ENCODE data around the gene ALPK3. TPM values are rescaled to one million over a fixed set of nuclear protein-coding genes. Genes with fewer than 3 reads are reported as not detected.
"Not testable (repeated sequence)": the region's sequence is repeated elsewhere in the genome, so short reads cannot be mapped to it uniquely, and the experiment has no call there.

Gene ALPK3
- polyA plus RNA-seq, 3 donors, result 14.8 to 27.2 (median 23.8) TPM

DNA sequence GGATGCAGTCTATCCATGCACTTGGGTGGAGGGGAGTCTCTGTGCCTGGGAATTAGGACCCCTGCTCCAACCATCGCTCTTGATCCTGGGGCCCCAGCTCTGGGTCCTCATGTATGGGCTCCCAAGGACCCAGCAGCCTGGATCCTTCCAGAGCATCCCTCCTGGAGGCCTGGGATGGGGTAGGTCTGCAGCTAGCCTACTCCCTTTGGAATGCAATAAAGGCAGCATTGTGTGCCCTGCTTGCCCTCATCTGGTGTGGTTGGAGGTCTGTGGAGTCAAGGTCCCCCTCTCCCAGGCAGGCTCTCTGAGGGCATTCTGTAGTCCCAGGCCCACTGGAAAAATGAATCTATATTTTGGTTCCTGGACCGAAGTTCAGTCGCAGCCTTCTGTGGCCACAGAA lies 52.4 kb downstream of the ALPK3 start:
- DNase-seq, result no peak

DNA sequence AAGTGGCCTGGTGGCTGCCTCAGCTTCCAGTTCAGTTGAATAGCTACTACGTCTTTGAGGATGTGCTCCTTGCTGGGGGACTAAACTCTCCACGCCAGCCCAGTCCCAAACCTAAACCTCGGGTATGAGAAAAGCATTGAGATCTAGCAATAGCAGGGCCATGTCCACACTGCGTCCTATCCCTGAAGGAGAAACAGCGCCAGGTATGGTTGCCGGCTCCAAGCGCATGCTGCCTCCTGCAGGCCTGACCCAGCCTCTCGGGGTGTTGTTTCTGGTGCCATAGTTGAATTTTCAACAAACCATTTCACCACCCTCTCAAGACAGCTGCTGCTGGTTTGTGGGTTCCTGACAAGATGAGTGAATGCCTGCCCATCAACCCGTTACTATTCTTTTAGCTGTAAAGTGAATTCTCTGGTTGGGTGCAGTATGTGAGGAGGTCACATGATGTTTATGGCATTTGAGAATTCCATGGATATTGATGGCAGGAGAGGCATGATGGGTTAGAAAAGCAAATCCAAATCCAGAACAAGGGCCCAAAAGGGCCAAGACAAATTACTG lies 54.4 kb downstream of the ALPK3 start:
- DNase-seq, result no peak

DNA sequence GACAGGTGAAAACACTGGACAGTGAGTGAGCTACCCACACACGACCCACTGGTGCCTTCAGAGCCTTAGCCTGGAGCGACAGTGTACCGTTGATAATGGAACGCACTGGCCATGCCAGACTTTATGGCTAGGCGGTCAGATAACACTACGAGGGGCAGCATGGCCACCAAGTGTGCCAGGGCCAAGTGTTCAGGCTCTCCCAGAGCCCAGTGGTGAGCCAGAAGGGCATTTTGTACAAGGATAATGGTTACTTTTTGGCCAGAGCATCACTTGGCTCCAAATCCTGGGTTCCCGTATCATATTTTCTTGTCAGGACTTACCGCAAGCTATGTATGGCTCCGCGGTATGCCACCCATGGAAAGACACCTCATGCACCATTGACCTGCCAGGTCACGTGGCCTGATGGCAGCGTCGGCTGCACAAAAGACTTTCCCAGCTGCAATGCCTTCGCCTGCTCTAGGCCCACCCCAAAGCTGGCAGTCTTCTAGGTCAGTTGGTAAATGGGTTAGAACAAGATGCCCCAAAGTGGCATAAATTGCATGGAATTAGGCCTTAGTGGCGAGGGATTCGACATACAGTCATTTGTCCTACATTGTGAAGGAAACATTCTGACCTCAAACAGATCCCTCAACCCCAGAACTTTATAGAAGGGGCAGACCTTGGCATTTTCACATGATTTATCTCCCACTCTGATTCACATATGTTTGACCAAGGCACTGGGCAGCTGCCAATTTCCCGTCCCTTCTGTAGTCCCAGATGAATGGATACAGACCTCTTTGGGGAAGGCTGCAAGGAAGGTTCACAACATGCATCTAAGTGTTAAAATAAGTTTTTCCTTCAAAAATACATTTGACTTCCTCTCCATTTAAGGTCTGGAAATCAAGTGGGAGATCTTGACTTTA lies 55.1 kb downstream of the ALPK3 start:
- no peak for DNase-seq

DNA sequence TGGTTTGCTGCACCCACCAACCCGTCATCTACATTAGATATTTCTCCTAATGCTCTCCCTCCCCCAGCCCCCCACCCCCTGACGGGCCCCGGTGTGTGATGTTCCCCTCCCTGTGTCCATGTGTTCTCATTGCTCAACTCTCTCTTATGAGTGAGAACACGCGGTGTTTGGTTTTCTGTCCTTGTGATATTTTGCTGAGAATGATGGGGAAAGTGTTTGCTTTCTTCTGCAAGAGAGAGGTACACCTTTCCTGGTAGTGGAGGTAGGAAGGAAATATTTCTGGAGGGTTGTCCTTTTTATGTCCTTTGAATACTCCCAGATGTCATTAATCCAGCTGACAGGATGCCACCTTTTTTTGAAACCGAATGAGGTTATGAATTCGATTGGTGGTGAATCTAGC lies 56.8 kb downstream of the ALPK3 start:
- no peak for DNase-seq

DNA sequence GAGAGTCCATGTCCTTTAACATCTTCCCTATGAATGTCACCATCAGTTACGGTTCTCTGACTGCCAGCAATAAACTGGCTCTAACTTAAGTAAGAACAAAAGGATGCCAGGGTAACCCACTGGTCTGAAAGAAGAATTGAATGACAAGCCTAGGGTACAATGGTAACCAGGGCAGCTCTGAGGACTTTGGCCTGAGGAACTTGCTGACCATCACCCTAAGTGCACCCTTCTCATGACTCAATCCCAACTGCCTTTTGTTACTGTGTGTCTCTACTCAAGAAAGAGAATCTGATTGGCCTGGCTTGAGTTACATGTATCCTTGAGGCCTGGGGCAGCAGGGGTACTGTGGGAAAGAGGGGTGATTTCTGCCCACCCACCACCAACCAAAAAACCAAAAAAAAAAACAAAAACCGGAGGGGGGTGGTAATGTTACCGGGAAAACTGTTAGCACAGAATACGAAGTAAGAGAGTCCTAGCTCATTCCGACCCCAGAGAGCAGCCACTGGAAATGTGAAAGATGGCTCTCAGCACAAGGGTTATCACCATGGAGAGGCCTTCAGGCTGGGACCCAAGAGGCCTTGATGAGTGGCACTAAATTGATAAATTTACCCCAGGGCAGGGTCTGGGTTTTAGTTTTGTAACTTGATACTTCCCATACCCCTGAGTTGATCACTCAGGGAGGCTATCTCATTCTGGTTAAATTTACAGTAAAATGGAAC lies 58.0 kb downstream of the ALPK3 start:
- no peak for DNase-seq

DNA sequence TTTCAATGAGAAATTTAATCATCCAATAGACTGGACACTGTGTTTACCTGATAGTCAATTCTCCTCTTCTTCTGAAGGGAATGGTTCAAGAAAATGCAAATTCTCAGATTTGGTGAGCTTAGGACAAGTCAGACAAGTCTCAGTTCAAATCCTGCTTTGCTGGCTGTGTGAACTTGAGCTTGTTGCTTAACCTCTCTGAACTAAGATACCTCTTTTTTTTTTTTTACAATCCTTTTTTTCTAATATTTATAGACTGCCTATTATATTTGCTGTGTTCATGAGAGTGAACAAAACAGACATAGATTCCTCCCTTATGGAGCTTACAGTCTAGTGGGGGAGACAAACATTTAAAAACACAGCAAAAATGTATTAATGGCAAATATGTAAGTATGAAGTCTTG lies 59.1 kb downstream of the ALPK3 start:
- DNase-seq, result no peak

DNA sequence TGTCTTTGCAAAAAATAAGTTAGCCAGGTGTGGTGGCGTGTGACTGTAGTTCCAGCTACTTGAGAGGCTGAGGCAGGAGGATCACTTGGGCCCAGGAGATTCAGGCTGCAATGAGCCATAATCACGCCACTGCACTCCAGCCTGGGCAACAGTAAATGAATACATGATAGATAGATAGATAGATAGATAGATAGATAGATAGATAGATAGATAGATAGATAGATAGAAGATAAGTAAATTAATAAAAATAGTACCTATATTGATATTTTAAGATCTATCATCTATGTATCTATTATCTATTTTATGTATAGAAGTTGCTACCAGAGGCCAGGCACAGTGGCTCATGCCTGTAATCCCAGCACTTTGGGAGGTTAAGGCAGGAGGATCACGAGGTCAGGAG lies 60.5 kb downstream of the ALPK3 start:
- DNase-seq, result not testable (repeated sequence)

DNA sequence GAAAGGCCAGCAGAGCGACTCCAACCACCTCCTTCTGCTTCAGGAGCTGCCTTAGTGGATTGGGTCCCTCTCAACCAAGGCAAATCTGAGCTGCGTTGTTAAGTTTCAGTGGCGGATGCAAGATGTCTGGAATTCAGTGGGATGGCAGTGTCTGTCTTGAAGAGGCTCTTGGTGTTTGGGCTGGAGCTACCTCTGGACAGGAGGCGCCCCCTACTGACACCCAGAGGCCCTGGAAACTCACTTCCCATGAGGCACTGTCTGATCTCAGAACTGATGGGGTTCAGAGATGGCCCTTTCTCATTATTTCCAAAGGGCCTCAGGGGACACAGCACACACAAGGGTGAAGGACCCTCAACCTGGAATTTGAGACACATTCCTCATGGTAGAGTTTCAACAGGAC lies 61.3 kb downstream of the ALPK3 start:
- DNase-seq, result peak; percentile 35

DNA sequence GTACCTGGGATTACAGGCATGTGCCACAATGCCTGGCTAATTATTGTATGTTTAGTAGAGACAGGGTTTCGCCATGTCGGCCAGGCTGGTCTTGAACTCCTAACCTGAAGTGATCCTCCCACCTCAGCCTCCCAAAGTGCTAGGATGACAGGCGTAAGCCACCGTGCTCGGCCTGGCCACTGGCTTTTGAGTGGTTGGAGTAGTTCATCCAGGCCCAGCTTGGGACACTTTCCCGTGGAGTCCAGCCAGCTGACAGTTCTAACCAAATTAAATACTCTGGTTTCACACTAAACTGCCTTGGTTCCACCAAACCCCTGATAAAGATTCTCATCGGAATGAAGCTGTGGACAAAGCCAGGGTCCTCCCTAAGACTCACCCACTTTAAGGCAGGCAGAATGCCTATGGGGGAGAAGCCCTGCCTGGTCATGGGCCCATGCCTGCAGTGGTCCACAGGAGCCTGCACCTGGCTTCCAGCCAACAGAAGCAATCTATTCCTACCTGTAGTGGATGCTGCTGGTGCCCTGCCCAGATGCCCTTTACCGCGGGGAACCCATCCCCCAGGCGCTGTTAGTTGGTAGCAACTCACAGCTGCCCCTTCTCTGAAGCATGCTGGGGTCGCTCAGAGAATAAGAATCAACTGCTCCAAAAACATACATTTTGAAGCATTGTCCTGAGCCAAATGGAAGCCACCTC lies 62.1 kb downstream of the ALPK3 start:
- no peak for DNase-seq

DNA sequence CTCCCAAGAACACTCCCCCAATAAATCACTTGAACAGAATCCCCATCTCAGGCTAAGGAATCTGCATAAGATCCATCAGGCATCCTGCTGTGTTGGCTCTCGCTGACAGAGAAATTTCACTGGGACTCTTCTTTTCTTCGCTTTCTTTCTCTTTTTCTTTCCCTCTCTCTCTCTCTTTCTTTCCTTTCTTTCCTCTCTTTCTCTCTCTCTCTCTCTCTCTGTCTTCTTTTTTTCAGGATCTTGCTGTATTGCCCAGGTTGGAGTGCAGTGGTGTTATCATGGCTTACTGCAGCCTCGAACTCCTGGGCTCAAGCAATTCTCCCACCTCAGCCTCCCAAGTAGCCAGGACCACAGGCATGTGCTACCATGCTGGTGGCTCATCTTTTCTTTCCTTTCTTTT lies 62.9 kb downstream of the ALPK3 start:
- DNase-seq, result no peak

DNA sequence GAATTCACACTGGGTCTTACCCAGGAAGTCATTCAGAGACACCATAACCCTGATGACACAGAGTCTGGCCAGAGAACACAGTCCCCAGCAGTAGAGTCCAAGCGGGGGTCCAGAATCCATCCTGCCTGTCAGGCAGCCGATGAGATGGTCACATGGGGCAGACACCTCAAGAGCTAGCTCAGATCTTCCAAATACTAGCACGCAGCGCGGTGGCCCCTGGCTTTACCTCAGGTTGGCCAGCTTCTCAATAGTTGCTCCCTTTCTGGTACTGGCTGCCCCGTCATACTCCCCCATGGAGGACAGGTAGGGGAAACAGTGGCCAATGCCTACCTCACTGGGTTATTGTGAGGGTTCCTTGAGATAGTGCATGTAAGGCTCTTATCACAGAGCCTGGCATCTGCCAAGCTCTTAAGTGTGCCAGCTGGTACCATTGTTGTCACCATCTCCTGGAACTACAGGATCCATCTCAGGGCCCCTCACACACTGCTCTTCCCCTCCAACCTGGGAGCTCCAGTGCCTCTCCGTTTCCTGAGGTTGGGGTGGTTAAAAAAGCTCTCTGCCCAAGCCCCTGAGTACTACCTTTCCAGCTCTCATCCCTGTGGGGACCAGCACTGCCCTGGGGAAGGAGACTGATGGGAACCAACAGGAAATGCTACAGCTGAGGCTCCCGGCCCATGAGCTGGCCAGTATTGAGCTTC lies 63.8 kb downstream of the ALPK3 start:
- no peak for DNase-seq

DNA sequence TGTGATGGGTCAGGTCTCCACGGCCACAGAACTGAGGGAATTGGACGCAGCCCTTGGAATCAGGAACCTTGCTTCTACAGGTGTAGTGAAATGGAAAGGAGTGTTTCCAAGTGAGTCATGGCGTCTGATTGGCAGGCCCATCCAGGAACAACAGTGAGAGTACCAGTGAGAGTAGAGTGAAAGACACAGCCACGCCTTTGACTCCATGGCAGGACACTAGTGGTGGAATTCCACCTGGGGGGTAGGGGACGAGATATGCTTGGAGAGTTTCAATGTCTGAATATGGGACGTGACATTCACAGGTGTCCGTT lies 64.3 kb downstream of the ALPK3 start:
- no peak for DNase-seq

DNA sequence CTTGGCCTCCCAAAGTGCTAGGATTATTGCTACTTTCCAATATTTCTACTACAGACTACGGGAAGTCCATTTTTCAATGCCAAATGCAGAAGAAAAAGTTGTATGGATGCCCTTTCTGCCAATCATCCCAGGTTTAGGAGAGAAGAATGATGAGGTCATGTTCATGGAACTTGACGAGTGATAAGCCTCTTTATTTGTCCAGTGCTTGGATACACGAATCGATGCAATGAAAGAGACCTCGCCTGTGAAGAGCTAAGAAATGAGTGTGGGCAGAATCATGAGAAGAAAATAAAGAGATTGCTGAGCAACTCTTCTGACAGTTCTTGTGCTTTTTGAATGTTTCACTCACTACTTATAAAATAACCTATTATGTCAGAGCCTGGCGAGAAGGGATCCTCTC lies 66.3 kb downstream of the ALPK3 start:
- no peak for DNase-seq

DNA sequence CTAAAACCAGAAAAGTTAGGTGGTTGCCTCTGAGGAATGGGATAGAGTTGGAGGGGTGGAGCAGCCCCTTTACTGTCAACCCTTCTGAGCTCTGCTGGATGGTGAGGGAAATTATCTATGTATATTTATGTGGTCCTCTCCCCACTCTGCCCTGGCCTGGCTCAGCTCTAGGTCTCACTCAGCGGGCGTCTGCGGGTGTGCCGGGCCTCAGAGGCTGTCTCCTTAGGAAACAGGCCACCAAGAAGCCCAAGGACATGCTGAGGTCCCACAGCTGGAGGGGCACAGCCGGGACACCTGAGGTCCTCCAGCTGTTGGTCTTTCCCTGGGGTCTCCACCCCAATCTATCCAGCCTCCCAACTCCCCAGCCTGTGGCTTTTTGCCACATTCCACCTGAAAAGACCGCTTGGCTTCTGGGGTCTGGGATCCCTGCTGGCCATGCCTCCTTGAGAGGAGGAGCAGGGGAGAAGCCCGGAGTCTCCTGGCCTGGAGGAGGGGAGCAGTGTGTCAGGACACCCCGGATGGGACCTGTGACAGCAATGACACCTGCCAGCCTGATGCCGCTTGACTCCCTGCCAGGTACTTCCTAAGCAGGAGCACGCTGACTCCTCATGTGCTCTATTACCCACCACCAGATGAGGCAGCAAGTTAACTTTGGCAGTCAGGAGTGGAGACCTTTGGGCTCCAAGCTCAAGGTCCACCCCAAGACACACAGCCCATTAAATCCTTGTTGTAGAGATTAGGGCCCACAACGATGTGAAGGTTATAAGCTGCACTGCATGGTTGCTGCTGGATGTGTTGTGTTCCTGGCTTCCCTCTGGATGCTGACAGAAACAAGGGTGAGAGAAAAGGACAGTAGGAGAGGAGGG lies 67.0 kb downstream of the ALPK3 start, which contains the start of gene SLC28A1:
Gene SLC28A1 (plus strand): TSS at position 747 of the 866 bp plus-strand sequence. CDS start 3,099 bp downstream, outside the sequence.
- no peak for DNase-seq

DNA sequence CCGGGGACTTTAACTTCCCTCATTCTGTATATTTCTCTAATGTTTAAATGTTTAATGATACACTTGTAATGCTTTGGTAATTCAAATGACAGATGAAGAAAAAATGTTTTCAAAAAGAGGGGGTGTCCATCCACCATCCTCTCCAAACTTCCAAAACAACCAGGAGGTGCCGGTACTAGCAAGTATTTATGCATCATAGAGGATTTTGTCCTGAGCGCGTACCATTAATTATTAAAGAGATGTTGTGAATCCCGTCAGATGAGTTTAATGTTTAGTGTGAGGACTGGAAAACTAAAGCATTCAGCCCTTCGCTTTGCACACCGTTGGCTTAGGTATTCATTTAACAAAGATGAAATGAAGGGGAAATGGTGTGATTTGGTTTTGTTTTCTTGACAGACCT lies 68.6 kb downstream of the ALPK3 start:
- no peak for DNase-seq

DNA sequence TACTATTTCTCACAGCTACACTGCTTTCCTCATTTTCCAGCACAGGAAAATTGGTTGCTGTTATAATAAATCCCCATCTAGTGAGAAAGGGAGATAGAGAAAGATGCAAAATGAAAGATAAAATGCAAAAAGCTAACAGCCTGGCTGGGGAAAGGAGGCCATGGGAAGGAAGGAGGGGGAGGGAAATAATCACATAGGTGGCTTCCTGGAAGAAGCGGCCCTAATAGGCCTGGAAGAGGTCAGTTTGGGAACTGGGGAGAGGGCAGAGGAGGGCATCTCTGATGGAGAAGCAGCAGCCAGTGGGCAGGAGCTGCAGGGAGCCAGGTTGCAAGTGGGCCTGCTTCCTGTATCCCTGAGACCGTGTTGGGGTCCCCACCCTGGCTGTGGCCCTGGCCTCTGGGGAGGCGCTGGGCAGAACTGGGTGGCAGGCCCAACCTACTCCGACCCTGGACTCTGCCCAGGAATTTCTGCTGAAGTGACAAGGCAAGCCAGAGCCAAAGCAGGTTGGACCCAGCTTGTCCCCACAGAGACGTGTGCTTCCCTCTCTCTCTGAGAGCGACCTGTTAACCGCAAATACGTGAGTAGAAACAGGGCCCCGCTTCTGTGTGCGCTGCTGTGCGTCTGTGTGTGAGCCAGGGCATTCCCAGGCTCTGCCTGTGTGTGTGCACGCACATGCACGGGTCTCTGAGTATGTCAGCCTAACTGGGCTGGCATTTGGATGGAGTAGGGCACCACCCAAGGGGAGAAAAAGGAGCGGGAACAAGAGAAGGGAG lies 69.2 kb downstream of the ALPK3 start:
- DNase-seq, result no peak

DNA sequence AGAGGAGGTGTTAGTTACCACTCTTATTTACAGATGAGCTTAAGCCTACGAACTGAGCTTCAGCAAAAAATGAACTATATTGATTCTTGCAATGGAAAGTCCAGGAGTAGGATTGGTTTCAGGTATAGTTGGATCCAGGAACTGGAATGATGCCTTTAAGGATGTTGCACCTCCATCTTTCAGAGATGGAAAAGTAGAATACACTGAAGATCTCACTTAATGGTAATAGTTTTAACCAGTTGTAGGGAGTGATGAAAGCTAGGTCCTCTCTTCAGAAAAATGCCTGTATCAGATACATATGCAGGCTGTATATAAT lies 69.8 kb downstream of the ALPK3 start:
- no peak for DNase-seq

DNA sequence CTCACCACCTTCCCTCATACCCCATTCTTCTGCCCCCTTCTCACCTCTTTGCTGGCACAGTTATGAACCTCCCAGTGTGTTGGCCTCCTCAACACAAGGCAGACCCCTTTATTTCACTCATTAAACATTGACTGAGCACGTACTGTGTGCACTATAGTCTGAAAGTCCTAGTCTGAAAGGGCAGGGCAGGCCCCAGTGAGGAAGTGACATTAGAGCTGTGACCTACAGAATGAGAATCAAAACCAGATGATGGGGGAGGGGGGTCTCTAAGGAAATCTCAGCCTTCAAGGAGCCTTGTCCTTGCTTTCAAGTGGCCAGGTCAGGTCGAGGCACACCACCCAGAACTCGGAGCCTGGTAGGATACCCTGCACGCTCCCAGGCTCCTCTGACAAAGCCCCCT lies 70.8 kb downstream of the ALPK3 start:
- DNase-seq, result no peak

DNA sequence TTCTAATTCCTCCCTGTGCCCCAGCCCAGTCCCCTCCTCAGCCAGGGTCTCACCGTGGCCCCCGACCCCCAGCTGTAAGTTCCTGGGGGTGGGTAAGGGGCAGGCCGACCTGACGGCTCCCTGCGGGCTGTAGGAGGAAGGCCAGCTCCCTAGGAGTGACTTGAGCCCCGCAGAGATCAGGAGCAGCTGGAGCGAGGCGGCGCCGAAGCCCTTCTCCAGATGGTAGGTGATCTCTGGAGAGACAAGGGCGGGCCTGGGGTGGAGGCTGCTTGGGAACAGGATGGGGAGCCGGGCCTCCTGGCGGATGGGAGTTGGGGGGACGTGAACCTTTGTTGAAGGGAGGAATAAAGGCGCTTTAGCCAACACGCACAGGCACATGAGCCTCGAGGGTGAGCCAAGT lies 71.5 kb downstream of the ALPK3 start:
- DNase-seq, result no peak

DNA sequence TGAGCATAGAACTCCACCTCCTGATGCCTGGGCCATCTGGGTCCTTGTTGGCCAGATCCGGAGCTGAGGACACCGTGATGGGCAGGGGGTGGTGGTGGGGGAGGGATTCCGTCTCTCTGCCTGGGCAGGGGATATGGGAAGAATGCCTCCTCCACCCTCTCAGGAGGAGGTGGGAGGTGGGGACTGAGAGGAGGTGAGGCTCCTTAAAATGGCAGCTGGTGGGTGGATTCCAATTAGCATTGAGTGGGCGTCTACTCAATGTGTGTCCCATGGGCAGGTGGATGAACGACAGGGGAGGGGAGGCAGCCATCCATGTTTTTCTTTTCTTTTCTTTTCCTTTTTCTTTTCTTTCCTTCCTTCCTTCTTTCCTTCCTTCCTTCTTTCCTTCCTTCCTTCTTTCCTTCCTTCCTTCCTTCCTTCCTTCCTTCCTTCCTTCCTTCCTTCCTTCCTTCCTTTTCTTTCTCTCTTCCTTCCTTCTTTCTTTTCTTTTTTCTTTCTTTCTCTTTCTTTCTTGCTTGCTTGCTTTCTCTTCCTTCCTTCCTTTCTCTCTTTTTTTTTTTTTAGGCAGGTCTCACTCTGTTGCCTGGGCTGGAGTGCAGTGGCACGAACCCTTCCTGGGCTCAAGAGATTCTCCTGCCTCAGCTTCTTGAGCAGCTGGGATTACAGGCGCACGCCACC lies 72.3 kb downstream of the ALPK3 start:
- DNase-seq, result no peak

All from renal pelvis (tissue), 4 donors.